GM08714 (cell line): ENCODE results near the gene OR4K2.

ENCODE experiments used
- H3K4me3 ChIP-seq: fragments of 200-500 bp; sonication (Bioruptor generic); 2 replicates; pipeline ENCODE4 v1.5.1; 2014; ENCODE audit warnings: mild to moderate bottlenecking, low read length, inconsistent platforms
- ZNF274 ChIP-seq: IDR thresholded peaks from 2 replicates; pipeline ENCODE4 v1.6.1; 2012; ENCODE audit warnings: mild to moderate bottlenecking, low read depth, low read length

OR4K2 gene

DNA sequence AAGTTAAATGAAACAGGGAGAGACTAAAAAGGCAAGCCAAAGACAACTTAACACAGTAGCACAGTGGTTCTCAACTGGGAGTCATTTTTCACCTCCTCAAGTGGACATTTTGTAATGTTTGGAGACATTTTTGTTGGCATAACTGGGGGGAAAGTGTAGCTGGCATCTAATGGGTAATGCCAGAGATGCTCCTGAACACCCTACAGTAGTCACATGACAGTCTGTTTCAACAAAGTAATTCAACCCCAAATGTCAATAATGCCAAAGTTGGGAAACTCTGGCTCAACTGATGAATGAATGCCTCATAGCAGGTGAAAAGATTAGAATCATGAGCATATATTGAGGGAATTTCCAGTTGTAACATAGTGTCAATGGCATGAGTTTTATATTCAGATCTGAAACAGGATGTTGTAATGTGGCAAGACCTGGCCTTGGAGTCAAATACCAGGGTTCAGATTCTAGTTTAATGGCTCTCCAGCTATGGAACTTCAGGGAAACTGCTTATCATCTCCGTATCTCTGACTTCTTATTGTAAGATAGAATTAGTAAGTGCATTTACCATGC lies 43.1 kb downstream of the OR4K2 start:
- TF ChIP-seq ZNF274, result no peak
- H3K4me3 ChIP-seq, result no peak overlapping the region

- no peak for TF ChIP-seq ZNF274
- H3K4me3 ChIP-seq, result no peak overlapping the region
These were observed 43.8 kb downstream of the OR4K2 start for GRCh38 chr14:19918553-19919264.

DNA sequence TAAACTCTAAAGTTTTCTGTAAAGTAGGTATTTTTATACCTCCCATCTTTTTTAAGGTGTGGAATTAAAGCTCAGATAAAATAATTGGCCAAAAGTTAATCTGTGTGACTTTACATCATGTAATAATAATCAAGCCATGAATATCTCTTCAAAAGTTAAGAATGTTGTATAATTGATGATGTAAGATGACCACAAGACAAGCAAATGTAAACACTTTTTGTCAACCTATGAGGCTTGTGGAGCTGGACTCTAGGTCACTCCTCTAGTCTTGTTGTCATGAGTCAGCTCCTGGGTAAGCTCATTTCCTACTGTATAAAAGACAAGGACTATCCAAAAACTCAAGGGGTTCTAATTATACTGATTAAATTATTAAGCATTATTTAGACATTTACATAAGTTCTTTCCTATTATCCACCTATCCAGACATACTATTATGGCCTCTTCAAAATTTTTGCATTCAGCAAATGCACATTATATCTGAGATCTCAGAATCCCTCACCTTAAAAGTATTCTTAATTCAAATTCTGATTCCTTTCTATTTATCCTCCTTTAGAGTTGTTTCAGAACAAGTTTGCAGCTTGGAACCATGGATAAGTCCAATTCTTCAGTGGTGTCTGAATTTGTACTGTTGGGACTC lies 45.2 kb downstream of the OR4K2 start, which contains the start of gene OR4K5:
Gene OR4K5, plus strand, starts transcription at position 587 of the 637 bp plus-strand sequence. Its CDS starts 0 bp downstream, at position 587.
- no peak within 1 kb of the TSS for H3K4me3 ChIP-seq
- TF ChIP-seq ZNF274, result no peak

- no peak within 1 kb of the TSS for H3K4me3 ChIP-seq
- TF ChIP-seq ZNF274, result no peak
These were observed 55.7 kb downstream of the OR4K2 start, which contains the start of gene OR4K1 for GRCh38 chr14:19930617-19931016. Gene OR4K1, plus strand, starts transcription at chr14:19930917. Its CDS starts 4,750 bp downstream, at chr14:19935667.
